GM21529 (cell line): ENCODE measurements around the gene FZD1.

ENCODE experiments used
- ATAC-seq: cut with Tn5 transposase; IDR thresholded peaks from one replicate; pipeline ENCODE4 v1.9.1; 2021; ENCODE audit not compliant: unreplicated experiment

Gene FZD1

DNA sequence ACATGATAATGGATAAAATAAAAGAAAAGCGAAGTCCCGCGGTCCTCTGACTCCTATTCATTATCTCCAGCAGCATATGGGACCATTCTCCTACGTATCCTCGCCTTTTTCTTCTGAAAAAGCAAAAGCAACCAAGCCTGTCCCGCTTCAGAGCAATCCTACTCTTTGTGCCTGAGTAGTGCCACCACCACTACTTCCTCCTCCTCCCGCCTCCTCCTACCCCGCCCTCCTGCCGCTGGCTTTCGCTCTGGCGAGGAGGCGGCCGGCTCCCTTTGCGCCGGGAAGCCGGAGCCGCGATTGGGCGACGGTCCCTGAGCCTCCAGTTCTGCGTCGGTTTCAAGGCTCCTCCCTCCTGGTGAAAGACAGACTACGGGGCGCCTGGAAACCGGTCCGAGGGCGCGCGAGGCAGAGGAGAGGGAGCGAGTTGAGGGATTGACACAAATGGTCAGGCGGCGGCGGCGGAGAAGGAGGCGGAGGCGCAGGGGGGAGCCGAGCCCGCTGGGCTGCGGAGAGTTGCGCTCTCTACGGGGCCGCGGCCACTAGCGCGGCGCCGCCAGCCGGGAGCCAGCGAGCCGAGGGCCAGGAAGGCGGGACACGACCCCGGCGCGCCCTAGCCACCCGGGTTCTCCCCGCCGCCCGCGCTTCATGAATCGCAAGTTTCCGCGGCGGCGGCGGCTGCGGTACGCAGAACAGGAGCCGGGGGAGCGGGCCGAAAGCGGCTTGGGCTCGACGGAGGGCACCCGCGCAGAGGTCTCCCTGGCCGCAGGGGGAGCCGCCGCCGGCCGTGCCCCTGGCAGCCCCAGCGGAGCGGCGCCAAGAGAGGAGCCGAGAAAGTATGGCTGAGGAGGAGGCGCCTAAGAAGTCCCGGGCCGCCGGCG is at the start of gene FZD1:
Gene FZD1, plus strand, starts transcription at position 388 of the 878 bp plus-strand sequence. Its CDS starts 448 bp downstream, at position 836.
- ATAC-seq, result peak; percentile 92

DNA sequence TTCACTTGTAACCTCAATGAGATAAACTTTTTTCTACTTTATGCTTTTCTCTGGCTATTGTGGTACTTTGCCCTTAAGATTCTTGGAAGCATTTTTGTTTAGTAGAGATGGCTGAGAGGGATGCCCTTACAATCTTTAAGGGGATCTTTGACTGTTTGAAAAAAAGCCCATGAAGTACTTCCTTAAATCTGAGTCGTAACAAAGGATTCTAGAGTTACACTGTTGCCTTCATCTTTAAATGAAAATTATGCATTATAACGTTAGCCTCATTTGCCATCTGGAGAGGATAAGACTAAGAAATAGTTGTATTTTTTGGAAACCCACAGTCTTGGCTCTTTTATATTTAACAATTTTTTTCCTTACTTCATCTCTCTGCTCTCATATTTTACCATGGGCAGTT is 37.8 kb upstream of the FZD1 start:
- no peak for ATAC-seq

DNA sequence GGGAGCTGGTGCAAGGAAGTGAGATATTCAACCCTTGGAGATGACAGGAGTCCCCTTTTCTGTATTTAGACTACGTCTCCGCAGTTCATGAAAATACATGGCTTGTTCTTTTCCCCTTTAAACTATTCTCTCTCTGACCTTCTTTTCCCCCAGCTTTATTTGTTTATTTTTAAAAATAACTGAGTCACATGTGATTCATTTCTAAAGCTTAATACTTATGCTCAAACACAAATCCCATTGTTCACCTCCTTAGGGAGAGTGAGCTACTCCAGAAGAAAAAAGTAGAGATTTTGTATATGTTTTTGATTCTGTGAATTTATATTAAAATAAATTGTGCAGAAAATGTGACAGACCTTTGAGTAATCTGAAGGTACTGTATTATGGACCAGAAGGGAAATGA is 35.9 kb upstream of the FZD1 start:
- no peak for ATAC-seq

DNA sequence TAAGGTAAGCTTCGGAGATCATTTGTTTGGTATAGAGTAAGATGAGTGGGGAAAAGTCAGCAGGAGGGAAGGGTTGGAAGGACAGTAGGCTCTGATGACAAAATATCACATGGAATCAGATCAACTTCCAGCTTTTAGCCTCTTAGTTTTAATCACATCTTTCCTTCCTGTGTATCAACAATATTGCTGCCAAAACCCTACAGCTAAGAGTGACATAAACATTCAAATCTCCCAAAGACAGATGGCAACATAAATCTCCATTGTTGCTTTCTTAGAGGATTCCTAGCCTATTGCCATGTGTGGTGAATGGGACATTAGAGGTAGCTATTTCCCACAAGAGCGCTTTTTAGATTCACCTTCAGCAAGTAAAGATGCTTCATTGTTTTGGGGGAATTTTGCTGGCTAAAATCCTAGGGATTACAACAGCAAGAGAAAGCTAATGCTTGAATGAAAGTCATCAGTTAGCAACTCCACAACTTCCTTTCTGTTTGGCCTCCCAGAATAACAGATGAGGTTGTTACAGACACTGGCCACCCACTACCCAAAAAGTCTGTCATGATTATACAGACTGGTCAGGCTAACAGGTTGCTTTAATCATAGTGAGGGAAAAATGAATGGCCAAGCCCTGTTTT is 35.2 kb upstream of the FZD1 start:
- no peak for ATAC-seq

DNA sequence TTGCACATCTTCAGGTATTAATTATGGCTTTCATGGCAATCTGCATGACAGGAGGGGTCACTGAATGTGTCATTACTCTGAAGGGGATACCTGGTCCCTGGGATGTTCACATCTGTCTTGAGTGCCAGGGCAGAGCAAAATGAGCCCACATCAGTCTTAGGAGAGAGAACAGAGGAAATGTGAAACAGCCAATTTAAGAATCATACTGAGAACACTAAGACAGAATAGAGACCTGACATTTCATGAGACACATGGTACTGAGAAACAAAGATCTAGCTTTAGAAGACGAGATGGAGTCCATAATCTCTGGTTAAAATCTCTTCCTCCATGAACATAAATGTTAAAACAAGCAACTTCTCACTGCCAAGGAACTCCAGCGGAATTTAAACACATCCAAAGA is 34.1 kb upstream of the FZD1 start:
- no peak for ATAC-seq

DNA sequence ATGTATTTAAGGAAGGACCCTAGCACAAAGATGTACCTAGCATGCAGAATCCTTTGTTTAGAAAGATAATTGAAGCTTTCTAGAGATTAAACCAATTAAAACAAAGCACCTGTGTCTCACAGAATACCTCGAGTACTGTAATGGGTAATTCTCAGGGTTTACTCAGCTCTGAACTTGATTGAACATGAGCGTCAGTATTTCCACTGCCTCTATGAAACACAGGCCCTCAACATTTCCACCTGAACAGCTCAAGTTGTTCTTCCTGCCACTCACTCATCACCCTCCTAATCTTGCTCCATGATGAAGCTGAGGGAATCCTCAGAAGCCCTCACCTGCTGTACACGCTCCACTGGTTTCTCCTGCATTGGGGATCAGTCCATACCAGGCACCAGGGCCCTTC is 33.7 kb upstream of the FZD1 start:
- ATAC-seq, result no peak

DNA sequence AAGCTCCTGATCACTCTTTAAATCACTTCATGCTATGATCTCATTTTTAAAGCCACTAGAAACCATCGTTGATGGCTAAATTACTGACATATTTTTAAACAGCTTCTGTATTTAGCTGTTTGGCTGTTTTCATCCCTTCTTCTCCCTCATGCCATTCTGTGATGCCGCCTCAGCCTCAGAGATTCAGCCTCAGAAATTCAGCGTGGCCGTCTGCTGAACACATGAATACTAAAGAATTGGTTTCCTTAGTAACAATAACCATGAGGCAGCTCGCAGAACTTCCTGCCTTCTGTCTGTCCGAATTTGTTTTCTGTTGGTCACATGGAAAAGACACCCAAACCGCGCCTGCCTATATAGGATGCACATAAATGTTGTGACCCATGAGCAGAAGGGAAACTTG is 31.0 kb upstream of the FZD1 start:
- no peak for ATAC-seq

DNA sequence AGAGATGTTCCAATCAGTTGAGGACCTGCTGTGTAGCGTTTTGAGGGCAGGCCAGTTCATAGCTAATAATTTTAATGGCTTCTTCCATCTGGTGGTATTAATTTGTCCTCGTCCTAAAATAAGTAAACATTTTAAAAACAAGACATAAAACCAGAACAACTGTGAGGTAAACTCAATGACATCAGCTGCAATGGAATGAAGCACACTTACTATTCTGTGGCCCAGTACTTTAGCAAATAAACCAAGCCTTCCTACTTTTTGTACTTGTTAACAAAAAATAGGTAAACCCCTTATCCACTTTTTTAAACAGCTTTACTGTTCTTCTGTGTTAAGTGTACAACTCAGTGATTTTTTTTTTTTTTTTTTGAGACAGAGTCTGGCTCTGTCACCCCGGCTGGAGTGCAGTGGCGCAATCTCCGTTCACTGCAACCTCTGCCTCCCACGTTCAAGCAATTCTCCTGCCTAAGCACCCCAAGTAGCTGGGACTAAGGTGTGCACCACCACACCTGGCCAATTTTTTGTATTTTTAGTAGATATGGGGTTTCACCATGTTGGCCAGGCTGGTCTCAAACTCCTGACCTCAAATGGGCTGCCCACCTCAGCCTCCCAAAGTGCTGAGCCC is 28.9 kb upstream of the FZD1 start:
- no peak for ATAC-seq

DNA sequence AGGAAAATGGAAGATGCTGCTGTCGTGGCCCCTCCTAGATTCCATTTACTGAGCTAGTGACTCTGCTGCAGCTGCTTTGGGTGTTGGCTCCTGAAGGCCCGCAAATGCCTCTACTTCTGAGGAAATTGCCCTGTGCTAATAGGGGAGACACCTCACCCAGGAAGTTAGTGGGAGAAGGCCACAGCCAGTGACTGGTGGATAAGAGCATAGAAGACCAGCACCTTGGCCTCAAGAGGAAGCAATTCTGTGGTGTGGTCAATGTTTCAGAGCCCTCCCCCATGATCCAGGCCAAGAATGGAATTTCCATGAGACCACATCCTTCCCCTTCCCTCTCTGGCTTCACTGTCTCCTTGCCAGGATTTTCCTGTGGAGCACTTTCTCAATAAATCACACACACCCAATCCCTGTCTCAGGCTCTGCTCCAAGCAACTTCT is 25.0 kb upstream of the FZD1 start:
- ATAC-seq, result no peak

DNA sequence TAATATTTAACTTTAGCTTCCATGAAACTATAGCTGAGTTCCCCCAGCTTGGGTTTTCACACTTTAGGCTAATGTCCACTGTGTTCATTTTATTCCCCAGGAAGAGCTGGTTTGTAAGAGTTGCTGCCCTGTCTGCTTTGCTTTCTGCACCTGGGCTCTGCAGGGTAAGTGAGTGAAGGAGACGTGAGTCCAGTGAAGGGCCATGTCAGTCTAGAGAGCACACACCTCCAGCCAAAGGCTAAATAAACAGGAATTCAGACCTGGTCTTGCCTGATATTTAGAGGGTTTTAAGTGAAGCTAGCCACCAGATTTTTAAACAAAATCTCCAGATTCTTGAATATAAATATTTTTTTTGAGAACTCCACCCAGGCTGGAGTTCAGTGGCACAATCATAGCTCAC is 24.5 kb upstream of the FZD1 start:
- no peak for ATAC-seq

DNA sequence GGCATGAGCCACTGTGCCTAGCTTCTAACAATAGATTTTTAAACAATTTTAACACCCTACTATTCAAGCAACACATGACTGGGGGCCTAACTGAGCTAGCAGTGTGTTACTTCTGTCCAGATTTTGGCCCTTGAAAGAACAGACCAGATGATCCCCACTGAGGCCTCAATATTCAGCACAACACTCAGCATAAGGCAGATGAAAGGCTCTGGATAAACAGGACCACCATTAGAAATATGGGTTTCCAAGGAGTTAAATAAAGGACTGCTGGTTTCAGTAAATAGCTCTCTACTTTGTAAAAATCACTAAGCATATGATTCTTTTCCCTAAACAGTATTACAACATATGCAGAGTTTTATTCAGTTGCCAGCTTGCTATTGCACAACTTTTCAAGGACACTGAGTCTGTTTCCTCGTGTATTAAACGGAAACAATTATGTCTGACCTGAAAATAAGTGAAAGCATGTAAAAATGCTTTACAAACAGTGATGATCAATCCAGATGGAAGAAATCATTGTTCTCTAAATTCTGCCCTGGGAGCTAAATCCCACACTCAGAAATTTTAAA is 23.8 kb upstream of the FZD1 start:
- ATAC-seq, result no peak

DNA sequence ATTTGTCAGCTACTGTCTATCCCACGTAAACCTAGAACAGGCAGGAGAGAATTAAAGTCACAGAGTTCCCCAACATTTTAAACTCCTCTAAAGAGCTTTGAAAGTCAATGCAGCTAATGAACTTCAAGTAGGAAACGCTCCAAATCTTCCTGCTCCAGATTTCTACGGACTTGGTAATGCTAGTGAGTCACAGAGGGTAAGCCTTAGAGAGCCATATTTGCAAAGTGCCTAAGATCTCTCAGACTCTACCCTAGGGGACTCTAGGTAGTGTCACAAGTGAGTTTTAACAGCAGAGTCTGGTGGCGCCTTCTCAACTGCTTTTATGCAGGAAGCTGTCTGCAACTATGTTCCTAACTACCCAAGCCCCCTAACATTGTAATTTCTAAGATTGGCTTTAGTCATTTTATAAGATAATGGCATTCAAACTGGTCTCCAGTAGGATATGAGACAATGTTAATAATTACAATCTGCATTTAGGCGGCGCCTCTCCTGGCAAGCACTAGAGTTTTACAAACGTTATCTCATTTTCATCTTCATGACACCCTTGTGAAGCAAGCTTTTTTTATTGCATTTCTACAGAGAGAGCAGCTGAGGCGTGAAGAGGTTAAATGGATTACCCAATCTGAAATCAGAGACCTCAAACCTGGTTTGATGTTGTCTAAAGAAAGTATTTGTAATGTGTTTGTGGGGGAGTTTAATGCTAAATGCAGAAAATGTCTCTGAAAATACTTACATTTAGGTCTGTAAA is 22.0 kb upstream of the FZD1 start:
- no peak for ATAC-seq

DNA sequence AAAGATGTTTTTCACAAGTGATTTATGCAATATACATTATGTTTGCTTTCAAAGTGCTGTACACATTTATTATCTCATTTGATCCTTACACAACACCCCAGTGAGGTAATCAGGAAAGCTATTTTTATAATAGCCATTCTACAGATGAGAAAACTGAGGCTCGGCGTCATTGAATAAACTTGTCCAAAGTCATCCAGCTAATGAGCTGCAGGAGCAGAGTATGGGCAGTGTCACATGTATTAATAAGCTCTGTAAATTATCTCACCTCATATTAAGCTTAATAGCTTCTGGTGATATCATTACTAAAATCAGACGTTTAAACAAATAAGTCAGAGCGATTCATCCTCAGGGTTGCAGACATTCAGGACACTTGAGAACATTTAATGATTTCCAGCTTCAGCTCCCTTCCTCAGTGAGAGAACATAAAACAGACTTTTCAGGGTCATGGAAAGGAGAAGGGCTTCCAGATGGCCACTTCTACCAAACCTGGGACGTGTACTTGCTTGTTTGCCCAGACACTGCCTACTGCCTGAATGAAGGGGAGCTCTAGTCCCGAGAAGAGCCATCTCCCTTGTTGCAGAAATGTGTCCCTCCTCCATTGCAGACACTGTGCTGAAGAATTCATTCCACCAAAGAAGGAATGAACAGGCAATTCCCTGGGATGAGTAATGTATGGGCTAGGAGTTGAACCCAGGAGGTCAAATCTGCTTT is 20.5 kb upstream of the FZD1 start:
- ATAC-seq, result no peak

DNA sequence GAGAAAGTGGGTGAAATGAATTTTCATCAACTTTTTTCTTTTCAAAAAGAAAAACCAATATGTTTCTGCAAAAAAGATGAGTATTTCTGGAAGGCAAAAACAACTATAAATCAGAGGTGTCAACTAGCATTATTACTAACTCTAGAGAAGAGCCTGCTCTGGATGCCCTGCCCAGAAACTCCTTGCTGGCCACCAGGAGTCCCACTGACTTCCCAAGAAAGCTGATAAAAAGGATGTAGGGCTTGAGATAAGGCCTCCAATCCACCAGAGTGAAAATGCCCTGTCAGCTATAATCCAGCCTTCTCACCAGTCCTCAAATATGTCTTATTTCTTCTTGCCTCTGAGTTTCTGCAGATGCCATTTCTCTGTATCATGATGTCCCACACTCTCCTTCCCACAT is 16.7 kb upstream of the FZD1 start:
- ATAC-seq, result no peak

DNA sequence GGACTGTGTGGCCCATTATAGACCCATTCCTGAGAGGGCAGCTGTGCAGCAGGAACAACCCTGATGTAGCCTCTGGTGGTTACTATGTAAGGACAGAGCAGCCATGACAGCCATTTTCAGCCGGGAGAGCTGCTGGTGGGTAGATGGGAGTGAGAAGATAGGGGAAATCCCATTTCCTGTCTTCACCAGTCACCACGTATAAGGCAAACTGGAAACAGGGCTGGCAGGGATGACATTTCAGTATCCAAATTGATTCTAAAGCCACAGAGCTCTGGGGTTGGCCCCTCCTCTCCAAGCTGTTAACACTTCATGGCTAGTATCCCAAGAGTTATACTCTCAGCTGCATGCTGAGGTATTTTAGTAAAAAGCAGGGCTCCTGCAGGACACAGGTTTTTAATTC is 15.2 kb upstream of the FZD1 start:
- ATAC-seq, result no peak

DNA sequence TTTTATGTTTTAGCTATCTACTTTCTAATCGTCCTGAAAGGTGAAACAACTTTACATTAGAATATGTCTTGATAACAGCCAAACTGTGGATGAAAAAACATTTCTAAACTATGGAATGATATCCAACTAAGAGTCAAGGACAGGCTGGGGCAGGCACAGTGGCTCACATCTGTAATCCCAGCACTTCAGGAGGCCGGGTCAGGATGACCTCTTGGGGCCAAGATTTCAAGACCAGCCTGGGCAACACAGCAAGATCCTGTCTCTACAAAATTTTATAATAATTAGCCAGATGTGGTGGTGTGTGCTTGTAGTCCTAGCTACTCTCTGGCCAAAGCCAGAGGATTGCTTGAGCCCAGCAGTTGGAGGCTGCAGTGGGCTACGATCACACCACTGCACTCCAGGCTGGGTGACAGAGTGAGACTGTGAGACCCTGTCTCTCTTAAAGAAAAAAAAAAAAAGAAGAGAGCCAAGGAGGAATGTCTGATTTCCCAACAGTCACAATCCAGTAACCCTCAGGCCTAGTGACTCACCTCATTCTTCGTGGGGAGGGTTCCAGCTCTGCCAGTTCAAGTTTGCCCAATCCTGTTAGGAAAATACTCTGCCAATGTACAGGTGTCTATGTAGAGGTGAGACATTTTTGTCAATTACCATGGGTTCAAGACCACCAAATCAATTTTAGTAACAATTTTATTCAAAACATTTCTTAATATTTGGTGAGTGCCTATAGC is 14.6 kb upstream of the FZD1 start:
- no peak for ATAC-seq

DNA sequence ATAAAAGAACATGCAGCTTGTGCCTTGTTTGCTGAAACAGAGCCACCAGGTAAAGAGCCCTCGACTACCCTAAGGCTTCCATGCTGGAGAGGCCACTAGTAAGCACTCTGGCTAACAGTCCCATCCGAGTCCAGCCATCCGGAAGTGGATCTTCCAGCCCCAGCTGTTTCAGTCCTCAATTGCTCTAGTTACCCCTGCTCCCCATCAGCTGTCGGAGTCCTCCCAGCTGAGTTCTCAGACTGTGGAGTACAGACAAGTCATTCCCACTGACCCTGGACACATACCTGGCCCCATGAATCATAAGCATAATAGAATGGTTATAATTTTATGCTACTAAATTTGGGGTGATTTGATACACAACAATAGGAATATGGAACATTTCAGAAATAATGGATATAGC is 13.5 kb upstream of the FZD1 start:
- ATAC-seq, result no peak

DNA sequence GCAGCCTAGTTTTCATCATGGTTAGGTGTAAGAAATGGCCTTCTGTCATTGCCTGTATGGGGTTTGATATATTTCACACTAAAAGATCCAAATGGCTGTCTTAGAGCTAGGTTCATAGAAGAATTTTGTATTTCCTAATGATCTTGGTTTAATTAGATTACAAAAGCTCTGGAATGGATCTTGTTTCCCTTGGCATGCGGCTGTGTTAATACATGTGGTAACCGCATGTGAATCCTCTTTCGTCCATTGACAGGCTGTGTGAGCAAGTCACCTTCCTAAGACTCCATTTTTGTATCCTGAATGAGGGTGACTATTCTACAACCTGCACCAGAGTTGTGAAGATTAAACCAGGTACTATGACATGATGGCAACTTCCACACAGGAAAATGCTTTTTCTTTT is 12.4 kb upstream of the FZD1 start:
- ATAC-seq, result no peak

DNA sequence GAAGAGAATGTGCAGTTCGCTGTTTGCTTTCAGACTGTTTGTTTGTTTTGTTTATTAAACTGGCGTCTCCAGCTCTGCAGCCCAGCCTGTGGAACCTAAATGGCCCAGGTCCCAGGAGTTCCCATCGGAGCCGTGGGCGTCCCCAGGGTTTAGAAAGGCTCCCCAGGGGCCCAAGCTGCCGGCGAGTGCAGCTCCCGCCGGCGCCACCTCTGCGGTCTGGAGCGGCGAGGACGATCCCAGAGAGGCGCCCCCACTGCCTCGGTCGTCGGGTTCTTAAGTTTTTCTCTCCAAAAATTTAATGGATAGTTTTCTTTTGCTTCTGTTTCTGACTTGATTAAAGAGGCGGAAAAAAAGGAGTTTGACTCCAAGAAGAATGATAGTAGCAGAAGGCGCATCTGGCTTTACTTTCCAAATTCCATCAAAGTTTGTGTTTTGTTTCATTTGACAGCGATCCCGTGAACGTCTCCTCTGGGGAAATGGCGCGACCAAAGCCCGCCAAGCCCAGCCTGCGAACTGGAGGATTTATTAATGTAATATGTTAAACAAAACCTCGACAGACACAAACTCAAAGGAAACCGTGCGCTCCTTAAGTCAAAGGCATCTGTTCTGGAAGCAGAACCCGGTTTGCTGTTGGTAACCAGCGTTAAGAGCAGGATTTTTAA is 718 bp upstream of the FZD1 start:
- ATAC-seq, result no peak
